ENCODE data around the gene ALKBH2. TPM values are rescaled to one million over a fixed set of nuclear protein-coding genes. Genes with fewer than 3 reads are reported as not detected.
A peak's percentile ranks its signal among the peaks of the same experiment; 100 is the strongest.

ALKBH2 gene
- total and polyA plus RNA-seq, 2 of the 8 experiments (the other 6 are each of a cell fraction or from before 2014, with no cell fraction given): 19.1 to 22.5 TPM

- peak overlapping the region; percentile 40 to 61; a peak in 3 of 4 replicates for H3K4me2 ChIP-seq (ENCODE audit: insufficient read depth in 1 of 2, low read depth in 2 of 2, low read length in 2 of 2)
- ChIA-PET POLR2A (ENCODE audit: partially characterized antibody) (interaction anchor here (0.6 to 2.3 kb wide), 7 partner anchors 15 to 596 kb away, joined by 3 to 8 read pairs (median 4); partner anchors contain the start of gene ALKBH2), CTCF (ENCODE audit: partially characterized antibody) (interaction anchor here (0.7 to 3.5 kb wide), 17 partner anchors 10 to 451 kb away, joined by 3 to 11 read pairs (median 3); no protein-coding TSS in a partner anchor)
- H3K4me1 ChIP-seq (replicated peaks in 1 of 4; ENCODE audit: control insufficient read depth in 3 of 4, insufficient read depth in 4 of 4, low read length in 3 of 4): peaks cover 0 to 11% (median 4%) of the 10 kb centered on the region in 4 experiments; a peak in 3 of 7 replicates
- H3K27ac ChIP-seq (ENCODE audit: low read depth, low read length): peak overlapping the region; percentile 38
- H2AFZ ChIP-seq (ENCODE audit: low read length): peak overlapping the region; percentile 66; the same call in 1 of the 2 replicates
- peak overlapping the region in 2 of 4 experiments; percentile 0 to 43; a peak in 3 of 7 replicates for H3K9ac ChIP-seq (replicated peaks in 1 of 4; ENCODE audit: extremely low read depth in 1 of 4, low read depth in 3 of 4, low read length in 3 of 4)
- no peak overlapping the region; the same call in 1 of the 2 replicates for H3K18ac ChIP-seq (ENCODE audit: extremely low read depth, low read length)
- no peak overlapping the region for H3K23ac ChIP-seq (ENCODE audit: insufficient read length)
- FAIRE-seq (no peak), DNase-seq (ENCODE audit: low read depth in 1 of 2, low spot score in 2 of 2) (peak in 1 of 2 experiments; percentile 77)
- H3K4ac ChIP-seq (replicated peaks; ENCODE audit: insufficient read length, low read depth, low read length): no peak overlapping the region
- H2AK5ac ChIP-seq (ENCODE audit: low read depth, low read length): 0 out of 2 replicates have a peak overlapping the region, but pooled peaks have one; percentile 86
- no peak overlapping the region for H2BK120ac ChIP-seq (replicated peaks; ENCODE audit: low read depth, low read length)
- peak overlapping the region; percentile 16 for H4K5ac ChIP-seq (ENCODE audit: insufficient read length, low read depth, low read length)
- peak overlapping the region; percentile 83; the same call in 1 of the 2 replicates for H2BK15ac ChIP-seq (ENCODE audit: low read length)
- no peaks in the 10 kb centered on the region for H3K9me3 ChIP-seq (ENCODE audit: insufficient read depth in 2 of 2, low read depth in 1 of 2, low read length in 1 of 2)
- 0 out of 2 replicates have a peak overlapping the region, but pooled peaks have one; percentile 13 for H2BK5ac ChIP-seq (ENCODE audit: low read depth, low read length)
- H4K20me1 ChIP-seq (replicated peaks in 1 of 2; ENCODE audit: control insufficient read depth in 1 of 2, insufficient read depth in 2 of 2, low read length in 2 of 2): no peaks in the 10 kb centered on the region
- H3K79me1 ChIP-seq (ENCODE audit: low read depth, low read length): no peaks in the 10 kb centered on the region
- H2BK20ac ChIP-seq (ENCODE audit: low read length): no peak overlapping the region
- H3K79me2 ChIP-seq (ENCODE audit: control insufficient read depth in 1 of 2, insufficient read depth in 2 of 2, low read length in 2 of 2): no peaks in the 10 kb centered on the region
- no peaks in the 10 kb centered on the region; a peak in 1 of 8 replicates for H3K36me3 ChIP-seq (ENCODE audit: control insufficient read depth in 2 of 4, insufficient read depth in 4 of 4, low read length in 3 of 4)
- peak overlapping the region; percentile 39; the same call in 1 of the 2 replicates for H2BK12ac ChIP-seq (ENCODE audit: low read depth, low read length)
- H3K4me3 ChIP-seq (ENCODE audit: extremely low read depth in 1 of 4, insufficient read depth in 2 of 4, low read depth in 3 of 4, low read length in 4 of 4): peak overlapping the region in 3 of 4 experiments; percentile 15 to 46 (median 23); a peak in 5 of 8 replicates
- peak overlapping the region; percentile 19; the same call in 1 of the 2 replicates for H4K8ac ChIP-seq (ENCODE audit: extremely low read depth, insufficient read depth, low read length)
- H3K56ac ChIP-seq (replicated peaks; ENCODE audit: insufficient read length, low read depth, low read length): no peak overlapping the region
- WGBS, 2 experiments (ENCODE audit: extremely low coverage in 1 of 2, insufficient coverage in 1 of 2, insufficient read length in 1 of 2, insufficient replicate concordance in 2 of 2, low coverage in 1 of 2, low lambda C conversion rate in 2 of 2, missing lambda C conversion rate in 1 of 2): 33% methylated on average over 17 of the region's 17 CpGs; no CpG with 5 or more reads in 1 of the 2 experiments
- no peak overlapping the region for H3K14ac ChIP-seq (ENCODE audit: insufficient read length)
- no peaks in the 10 kb centered on the region for H3K27me3 ChIP-seq (replicated peaks in 1 of 4; ENCODE audit: control insufficient read depth in 3 of 4, extremely low read depth in 1 of 4, insufficient read depth in 3 of 4, low read length in 3 of 4)
- H3K23me2 ChIP-seq (ENCODE audit: low read depth, low read length): peaks cover 4% of the 10 kb centered on the region; the same call in 1 of the 2 replicates
- no peak overlapping the region for H4K91ac ChIP-seq (replicated peaks; ENCODE audit: insufficient read length, low read length)
- TF ChIP-seq KDM1A (IDR thresholded peaks at IDR 0.05; ENCODE audit: borderline replicate concordance, low read length) (peak; percentile 10; the same call in 1 of the 2 replicates), NANOG (IDR thresholded peaks at IDR 0.05; ENCODE audit: insufficient read depth, low read depth, low read length, poor library complexity, severe bottlenecking) (peak; percentile 41), HDAC6 (IDR thresholded peaks at IDR 0.05; ENCODE audit: low read depth, low read length) (no peak), SIRT6 (IDR thresholded peaks at IDR 0.05; ENCODE audit: low read length) (no peak), EZH2 (IDR thresholded peaks at IDR 0.05; ENCODE audit: low read depth, low read length, severe bottlenecking) (no peak), ATF2 (IDR thresholded peaks at IDR 0.05; ENCODE audit: low read length) (no peak), CTBP2 (IDR thresholded peaks at IDR 0.05; ENCODE audit: borderline replicate concordance, insufficient read depth, insufficient read length, low read length) (no peak)
Measured at GRCh38 chr12:109069307-109070271, 23.7 kb downstream of the ALKBH2 start.

Data from H1 (cell line).